ENCODE data around the gene KIF11. TPM values are rescaled to one million over a fixed set of nuclear protein-coding genes. Genes with fewer than 3 reads are reported as not detected.

The KIF11 gene
- total and polyA plus RNA-seq, 2 experiments from 2014 or later, result 7.1 to 19.9 TPM

DNA sequence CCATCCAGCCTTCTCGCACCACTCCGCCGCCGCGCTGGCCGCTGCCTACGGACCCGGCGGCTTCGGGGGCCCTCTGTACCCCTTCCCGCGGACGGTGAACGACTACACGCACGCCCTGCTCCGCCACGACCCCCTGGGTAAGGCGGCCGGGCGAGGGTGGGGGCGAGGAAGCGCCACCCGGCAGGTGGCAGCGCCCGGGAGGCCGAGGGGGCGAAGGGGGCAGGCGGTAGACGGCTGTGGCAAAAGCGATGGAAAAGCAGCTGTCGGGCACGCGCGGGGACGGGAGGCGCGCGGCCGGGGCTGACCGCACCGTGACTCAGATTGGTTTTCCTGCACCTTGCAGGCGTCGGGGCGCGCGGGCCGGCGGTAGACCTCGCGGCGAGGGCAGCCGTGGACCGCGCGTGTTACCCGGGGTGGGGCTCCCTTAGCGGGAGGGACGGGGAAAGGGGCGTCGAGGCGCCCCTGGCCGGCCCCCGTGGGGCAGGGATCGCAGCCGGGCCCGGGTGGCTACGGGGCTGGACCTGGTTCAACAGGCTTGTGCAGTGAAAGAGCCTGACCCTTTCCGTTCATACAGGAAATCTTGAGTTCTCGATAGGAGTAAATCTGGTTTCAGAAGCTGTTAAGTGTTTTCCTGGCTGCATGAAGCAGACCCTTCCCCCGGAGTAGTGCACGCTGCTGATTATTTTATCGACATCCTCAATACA, 97.4 kb downstream of the KIF11 start:
- H3K4me3 ChIP-seq, result peak overlapping the region; percentile 25
- H3K4me1 ChIP-seq (ENCODE audit: low read depth), result no peaks in the 10 kb centered on the region
- DNase-seq (ENCODE audit: low read depth in 1 of 2, low spot score in 1 of 2), result peak; percentile 6 to 74
- H3K9me3 ChIP-seq (ENCODE audit: low read depth), result no peaks in the 10 kb centered on the region
- H3K27me3 ChIP-seq, result peaks cover 82% of the 10 kb centered on the region
- H3K36me3 ChIP-seq, result no peaks in the 10 kb centered on the region
- TF ChIP-seq, protein P1, sequence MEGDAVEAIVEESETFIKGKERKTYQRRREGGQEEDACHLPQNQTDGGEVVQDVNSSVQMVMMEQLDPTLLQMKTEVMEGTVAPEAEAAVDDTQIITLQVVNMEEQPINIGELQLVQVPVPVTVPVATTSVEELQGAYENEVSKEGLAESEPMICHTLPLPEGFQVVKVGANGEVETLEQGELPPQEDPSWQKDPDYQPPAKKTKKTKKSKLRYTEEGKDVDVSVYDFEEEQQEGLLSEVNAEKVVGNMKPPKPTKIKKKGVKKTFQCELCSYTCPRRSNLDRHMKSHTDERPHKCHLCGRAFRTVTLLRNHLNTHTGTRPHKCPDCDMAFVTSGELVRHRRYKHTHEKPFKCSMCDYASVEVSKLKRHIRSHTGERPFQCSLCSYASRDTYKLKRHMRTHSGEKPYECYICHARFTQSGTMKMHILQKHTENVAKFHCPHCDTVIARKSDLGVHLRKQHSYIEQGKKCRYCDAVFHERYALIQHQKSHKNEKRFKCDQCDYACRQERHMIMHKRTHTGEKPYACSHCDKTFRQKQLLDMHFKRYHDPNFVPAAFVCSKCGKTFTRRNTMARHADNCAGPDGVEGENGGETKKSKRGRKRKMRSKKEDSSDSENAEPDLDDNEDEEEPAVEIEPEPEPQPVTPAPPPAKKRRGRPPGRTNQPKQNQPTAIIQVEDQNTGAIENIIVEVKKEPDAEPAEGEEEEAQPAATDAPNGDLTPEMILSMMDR (IDR thresholded peaks at IDR 0.05; ENCODE audit: low read depth, low read length), result no peak
- no peak overlapping the region for H3K27ac ChIP-seq

DNA sequence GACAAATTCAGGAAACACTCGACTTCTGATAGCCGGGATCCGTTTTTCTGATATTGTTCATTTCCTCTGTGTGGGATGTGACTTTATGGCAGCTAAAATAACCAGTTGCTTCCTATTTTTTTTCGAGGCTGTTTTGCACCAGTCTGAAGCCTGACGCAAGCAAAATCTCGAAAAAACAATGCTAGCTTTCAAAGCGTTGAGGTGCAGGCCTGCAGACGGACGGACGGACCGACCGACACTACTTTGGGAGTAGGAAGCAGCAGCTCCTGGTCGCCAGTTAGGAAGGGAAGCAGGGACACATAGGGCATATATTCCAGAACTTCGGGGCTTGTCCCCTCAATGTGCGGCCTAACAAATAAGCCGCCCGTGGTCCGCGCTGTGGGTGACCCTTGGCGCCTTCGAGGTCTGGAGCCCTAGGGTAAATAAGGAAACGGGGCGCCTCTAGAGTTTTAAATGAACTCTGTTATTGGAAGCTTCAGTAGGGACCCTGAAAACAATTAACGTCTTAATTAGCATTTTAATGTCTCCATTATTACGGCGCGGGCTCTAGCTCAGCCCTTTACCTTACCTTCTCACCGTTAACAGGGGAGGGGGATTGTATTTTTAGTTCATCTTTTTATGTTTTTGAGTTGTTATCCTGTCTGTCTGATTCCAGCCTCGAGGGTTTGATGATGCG, 98.1 kb downstream of the KIF11 start:
- no peaks in the 10 kb centered on the region for H3K36me3 ChIP-seq
- peak in 1 of 2 donors; percentile 57 for DNase-seq (ENCODE audit: low read depth in 1 of 2, low spot score in 1 of 2)
- no peak overlapping the region for H3K27ac ChIP-seq
- H3K27me3 ChIP-seq, result peaks cover 89% of the 10 kb centered on the region
- TF ChIP-seq, protein P1 (IDR thresholded peaks at IDR 0.05; ENCODE audit: low read depth, low read length), result no peak
- no peak overlapping the region for H3K4me3 ChIP-seq
- no peaks in the 10 kb centered on the region for H3K4me1 ChIP-seq (ENCODE audit: low read depth)
- no peaks in the 10 kb centered on the region for H3K9me3 ChIP-seq (ENCODE audit: low read depth)

DNA sequence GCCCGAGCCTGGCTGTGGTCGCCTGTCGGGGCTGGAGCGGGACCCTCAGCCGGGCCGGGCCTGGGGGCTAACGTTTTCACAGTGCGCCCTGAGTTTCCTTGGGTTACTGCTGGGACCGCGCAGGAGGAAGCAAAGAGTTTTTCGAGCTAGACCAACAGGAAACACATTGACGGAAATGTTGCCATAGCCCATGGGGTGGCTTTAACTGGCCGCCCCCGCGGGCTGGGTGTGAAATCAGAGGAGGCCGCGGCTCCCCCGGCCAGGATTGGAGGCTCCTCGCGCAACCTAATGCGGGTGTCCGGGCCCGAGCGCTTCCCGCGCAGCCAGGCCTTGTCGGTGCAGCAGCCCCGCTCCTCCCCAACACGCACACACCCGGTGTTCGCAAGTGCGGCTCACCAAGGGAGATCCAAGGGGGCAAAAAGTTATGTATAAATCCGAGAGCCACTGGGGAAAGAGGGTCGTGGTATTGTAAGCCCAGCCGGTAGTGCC, 98.7 kb downstream of the KIF11 start:
- no peaks in the 10 kb centered on the region for H3K4me1 ChIP-seq (ENCODE audit: low read depth)
- no peaks in the 10 kb centered on the region for H3K36me3 ChIP-seq
- TF ChIP-seq, protein P1 (IDR thresholded peaks at IDR 0.05; ENCODE audit: low read depth, low read length), result no peak
- H3K9me3 ChIP-seq (ENCODE audit: low read depth), result no peaks in the 10 kb centered on the region
- no peak overlapping the region for H3K27ac ChIP-seq
- H3K27me3 ChIP-seq, result peaks cover 93% of the 10 kb centered on the region
- DNase-seq (ENCODE audit: low read depth in 1 of 2, low spot score in 1 of 2), result no peak
- H3K4me3 ChIP-seq, result no peak overlapping the region

DNA sequence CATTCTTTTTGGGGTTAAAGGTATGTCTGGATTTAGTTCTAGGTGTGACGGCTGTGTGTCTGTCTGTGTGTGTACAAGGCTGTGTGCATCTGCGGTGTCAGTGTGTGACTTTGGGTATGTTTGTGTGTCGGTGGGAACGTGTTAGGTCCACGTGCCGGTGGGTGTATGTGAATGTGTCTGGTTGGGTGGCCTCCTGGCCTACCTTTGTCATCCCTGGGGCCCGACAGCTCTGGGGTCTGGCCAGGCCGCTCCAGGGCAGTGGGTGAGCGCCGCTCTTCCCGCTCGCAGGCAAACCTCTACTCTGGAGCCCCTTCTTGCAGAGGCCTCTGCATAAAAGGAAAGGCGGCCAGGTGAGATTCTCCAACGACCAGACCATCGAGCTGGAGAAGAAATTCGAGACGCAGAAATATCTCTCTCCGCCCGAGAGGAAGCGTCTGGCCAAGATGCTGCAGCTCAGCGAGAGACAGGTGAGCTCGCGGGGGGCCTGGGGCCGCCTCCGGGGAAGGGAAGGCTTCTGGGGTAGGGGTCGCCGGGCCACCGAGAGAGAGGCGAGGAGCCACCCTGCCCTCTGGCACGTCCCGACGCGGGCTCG, 99.2 kb downstream of the KIF11 start:
- no peak for DNase-seq (ENCODE audit: low read depth in 1 of 2, low spot score in 1 of 2)
- no peak overlapping the region for H3K27ac ChIP-seq
- H3K4me1 ChIP-seq (ENCODE audit: low read depth), result no peaks in the 10 kb centered on the region
- peaks cover 98% of the 10 kb centered on the region for H3K27me3 ChIP-seq
- no peaks in the 10 kb centered on the region for H3K9me3 ChIP-seq (ENCODE audit: low read depth)
- H3K4me3 ChIP-seq, result no peak overlapping the region
- no peaks in the 10 kb centered on the region for H3K36me3 ChIP-seq
- TF ChIP-seq, protein P1 (IDR thresholded peaks at IDR 0.05; ENCODE audit: low read depth, low read length), result no peak

DNA sequence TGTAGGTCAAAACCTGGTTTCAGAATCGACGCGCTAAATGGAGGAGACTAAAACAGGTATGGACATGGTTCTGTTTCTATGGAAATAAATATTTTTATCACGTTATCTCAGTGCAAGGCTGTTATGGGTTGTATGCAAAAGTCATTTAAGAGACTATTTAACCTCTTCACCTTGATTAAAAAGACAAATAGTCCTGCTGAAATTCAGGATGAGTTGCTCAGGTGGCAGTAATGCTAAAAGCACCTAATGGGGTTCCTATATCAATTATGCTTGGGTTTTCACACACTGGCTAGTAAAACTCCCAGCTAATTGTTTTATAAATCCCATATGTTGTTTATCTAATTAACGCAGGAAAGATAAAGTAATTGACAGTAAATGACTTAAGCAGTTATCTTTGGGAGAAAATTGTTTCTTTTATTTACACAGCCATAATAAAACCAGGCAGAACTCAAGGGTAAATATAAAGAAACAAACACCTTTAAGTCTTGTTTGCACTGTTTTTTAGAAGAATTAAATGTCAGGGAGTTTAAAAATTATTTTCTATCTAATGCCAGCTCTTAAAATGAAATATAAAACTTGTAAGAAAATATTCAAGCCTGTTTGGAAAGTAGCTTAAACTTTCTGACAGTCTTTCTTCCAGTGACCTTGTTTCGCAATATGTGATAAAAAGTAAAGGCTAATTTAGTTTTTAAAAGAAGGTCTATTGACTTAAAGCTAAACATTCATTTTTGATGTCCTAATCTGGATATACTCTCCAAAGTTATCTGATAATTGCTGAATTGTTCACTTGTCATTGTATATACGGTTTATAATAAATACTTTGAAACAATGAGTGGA, 100.0 kb downstream of the KIF11 start:
- H3K4me3 ChIP-seq, result no peak overlapping the region
- H3K27me3 ChIP-seq, result peaks cover 100% of the 10 kb centered on the region
- H3K27ac ChIP-seq, result no peak overlapping the region
- no peaks in the 10 kb centered on the region for H3K9me3 ChIP-seq (ENCODE audit: low read depth)
- no peaks in the 10 kb centered on the region for H3K36me3 ChIP-seq
- no peaks in the 10 kb centered on the region for H3K4me1 ChIP-seq (ENCODE audit: low read depth)
- TF ChIP-seq, protein P1 (IDR thresholded peaks at IDR 0.05; ENCODE audit: low read depth, low read length), result no peak
- peak in 1 of 2 donors; percentile 8 for DNase-seq (ENCODE audit: low read depth in 1 of 2, low spot score in 1 of 2)

All from cardiac muscle cell (in vitro differentiated cells and primary cell).